H1 (cell line): ENCODE data around the gene ADAMTS1. TPM values are rescaled to one million over a fixed set of nuclear protein-coding genes. Genes with fewer than 3 reads are reported as not detected.

Source experiments
- CEBPB ChIP-seq: IDR thresholded peaks from 2 replicates; pipeline ENCODE4 v1.6.1; 2012; ENCODE audit warnings: low read depth, low read length
- CTCF ChIP-seq, 3 experiments: IDR thresholded peaks; 1 replicate in 2 of 3; 2 replicates in 1 of 3; pipeline versions ENCODE4 v1.5.1 to v1.6.1; 2011; ENCODE audit warnings: low read length in 3 of 3, mild to moderate bottlenecking in 3 of 3, inconsistent platforms in 2 of 3, low read depth in 1 of 3, moderate library complexity in 1 of 3; ENCODE audit not compliant: insufficient read depth in 1 of 3; ENCODE audit errors: control extremely low read depth in 1 of 3
- RFX5 ChIP-seq: IDR thresholded peaks from 2 replicates; pipeline ENCODE4 v1.6.1; 2011; ENCODE audit warnings: low read depth, low read length, improper control_type of control experiment, borderline replicate concordance
- SUZ12 ChIP-seq: fragments of 200-600 bp; sonication (generic); IDR thresholded peaks from 2 replicates; pipeline ENCODE4 v1.6.1; 2012; ENCODE audit warnings: mild to moderate bottlenecking, inconsistent platforms, low read length, moderate library complexity, mixed read lengths
- polyA plus RNA-seq, 7 experiments: library from polyadenylated mRNA; depleted of rRNA in 3 of 7; stranded (reverse) in 5 of 7; unstranded in 2 of 7; fragments of >200 nt in 5 of 7; fragments of 200-250 nt in 2 of 7; gene quantifications; 1 replicate in 5 of 7; 2 replicates in 1 of 7; 4 replicates in 1 of 7; pipeline versions ENCODE4 v1.2.1 to v1.2.3, GENCODE V29; 2011 to 2013; ENCODE audit warnings: missing spikeins in 2 of 7, mixed read lengths in 2 of 7
- total RNA-seq: library from RNA; stranded (reverse); fragmentation: NEBNext Ultra II Directional; extraction: Animal tissue kit (Norgen Biotek cat#: 25700); gene quantifications from 2 replicates; pipeline ENCODE4 v1.2.1, GENCODE V29; 2021

Gene ADAMTS1
- total and polyA plus RNA-seq, 2 of the 8 experiments (the other 6 are each of a cell fraction or from before 2014, with no cell fraction given): 10.7 to 22.4 TPM

- TF ChIP-seq CTCF (IDR thresholded peaks at IDR 0.05; ENCODE audit: control extremely low read depth in 1 of 3, insufficient read depth in 1 of 3, low read depth in 1 of 3, low read length in 3 of 3) (no peak), SUZ12 (no peak), CEBPB (no peak), RFX5 (no peak)
Observed at GRCh38 chr21:26812173-26812572, 33.0 kb downstream of the ADAMTS1 start (continued).
